Osteocyte (in vitro differentiated cells): Measurements from ENCODE around the gene IL16. TPM values are rescaled to one million over a fixed set of nuclear protein-coding genes. Genes with fewer than 3 reads are reported as not detected.

Experiments used
- DNase-seq: peaks from one replicate; pipeline ENCODE4 v3.0.0; 2021; ENCODE audit warnings: mixed read lengths; ENCODE audit not compliant: unreplicated experiment; ENCODE audit errors: extremely low spot score
- H3K27ac Mint-ChIP-seq: one replicate; pipeline ENCODE4 v1.8.0; 2021; ENCODE audit warnings: mild to moderate bottlenecking, mixed read lengths; ENCODE audit not compliant: unreplicated experiment
- H3K27me3 Mint-ChIP-seq: one replicate; pipeline ENCODE4 v1.8.0; 2021; ENCODE audit warnings: mixed read lengths; ENCODE audit not compliant: unreplicated experiment
- H3K36me3 Mint-ChIP-seq: one replicate; pipeline ENCODE4 v1.8.0; 2021; ENCODE audit warnings: mixed read lengths; ENCODE audit not compliant: unreplicated experiment
- H3K4me1 Mint-ChIP-seq: one replicate; pipeline ENCODE4 v1.8.0; 2021; ENCODE audit warnings: mixed read lengths; ENCODE audit not compliant: unreplicated experiment
- H3K4me3 Mint-ChIP-seq: one replicate; pipeline ENCODE4 v1.8.0; 2021; ENCODE audit warnings: mild to moderate bottlenecking, moderate library complexity, mixed read lengths; ENCODE audit not compliant: unreplicated experiment
- H3K9me3 Mint-ChIP-seq: one replicate; pipeline ENCODE4 v1.8.0; 2021; ENCODE audit warnings: mixed read lengths; ENCODE audit not compliant: unreplicated experiment
- total RNA-seq: library from RNA; stranded (reverse); gene quantifications from 2 replicates; pipeline ENCODE4 v1.2.1, GENCODE V29; 2021
- TF ChIP-seq, protein P1 (sequence below): fragments of 200-600 bp; sonication (generic); IDR thresholded peaks from 2 replicates; pipeline ENCODE4 v1.5.0; 2021; ENCODE audit warnings: antibody characterized with exemption, mild to moderate bottlenecking, moderate library complexity

Gene IL16
- total RNA-seq, 1 donor from 2014 or later = not detected

DNA sequence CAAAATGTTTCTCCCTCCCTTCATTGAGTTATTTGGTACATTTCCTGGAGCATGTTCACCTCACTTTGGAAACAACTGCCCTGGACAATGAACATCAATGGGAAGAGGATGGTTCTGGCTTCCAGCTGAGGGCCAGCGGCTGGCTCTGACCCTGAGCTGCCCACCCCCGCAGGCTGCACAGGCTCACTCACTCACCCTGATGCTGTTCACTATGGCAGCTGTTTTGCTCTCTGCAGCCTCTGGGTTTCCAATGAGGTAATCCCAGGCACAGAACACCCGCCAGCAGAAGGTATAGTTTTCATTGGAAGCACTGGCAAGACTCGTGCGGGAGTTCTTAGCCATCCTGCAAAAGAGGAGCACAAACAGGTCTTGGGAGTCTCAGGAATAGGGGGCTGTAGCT, 159.6 kb downstream of the IL16 start:
- Mint-ChIP-seq H3K36me3 (no peaks in the 10 kb centered on the region), H3K4me1 (no peaks in the 10 kb centered on the region), H3K27me3 (peaks cover 41% of the 10 kb centered on the region), H3K4me3 (no peak overlapping the region), H3K9me3 (no peaks in the 10 kb centered on the region), H3K27ac (no peak overlapping the region)
- TF ChIP-seq, protein P1, sequence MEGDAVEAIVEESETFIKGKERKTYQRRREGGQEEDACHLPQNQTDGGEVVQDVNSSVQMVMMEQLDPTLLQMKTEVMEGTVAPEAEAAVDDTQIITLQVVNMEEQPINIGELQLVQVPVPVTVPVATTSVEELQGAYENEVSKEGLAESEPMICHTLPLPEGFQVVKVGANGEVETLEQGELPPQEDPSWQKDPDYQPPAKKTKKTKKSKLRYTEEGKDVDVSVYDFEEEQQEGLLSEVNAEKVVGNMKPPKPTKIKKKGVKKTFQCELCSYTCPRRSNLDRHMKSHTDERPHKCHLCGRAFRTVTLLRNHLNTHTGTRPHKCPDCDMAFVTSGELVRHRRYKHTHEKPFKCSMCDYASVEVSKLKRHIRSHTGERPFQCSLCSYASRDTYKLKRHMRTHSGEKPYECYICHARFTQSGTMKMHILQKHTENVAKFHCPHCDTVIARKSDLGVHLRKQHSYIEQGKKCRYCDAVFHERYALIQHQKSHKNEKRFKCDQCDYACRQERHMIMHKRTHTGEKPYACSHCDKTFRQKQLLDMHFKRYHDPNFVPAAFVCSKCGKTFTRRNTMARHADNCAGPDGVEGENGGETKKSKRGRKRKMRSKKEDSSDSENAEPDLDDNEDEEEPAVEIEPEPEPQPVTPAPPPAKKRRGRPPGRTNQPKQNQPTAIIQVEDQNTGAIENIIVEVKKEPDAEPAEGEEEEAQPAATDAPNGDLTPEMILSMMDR = no peak
- DNase-seq = peak; percentile 78

DNA sequence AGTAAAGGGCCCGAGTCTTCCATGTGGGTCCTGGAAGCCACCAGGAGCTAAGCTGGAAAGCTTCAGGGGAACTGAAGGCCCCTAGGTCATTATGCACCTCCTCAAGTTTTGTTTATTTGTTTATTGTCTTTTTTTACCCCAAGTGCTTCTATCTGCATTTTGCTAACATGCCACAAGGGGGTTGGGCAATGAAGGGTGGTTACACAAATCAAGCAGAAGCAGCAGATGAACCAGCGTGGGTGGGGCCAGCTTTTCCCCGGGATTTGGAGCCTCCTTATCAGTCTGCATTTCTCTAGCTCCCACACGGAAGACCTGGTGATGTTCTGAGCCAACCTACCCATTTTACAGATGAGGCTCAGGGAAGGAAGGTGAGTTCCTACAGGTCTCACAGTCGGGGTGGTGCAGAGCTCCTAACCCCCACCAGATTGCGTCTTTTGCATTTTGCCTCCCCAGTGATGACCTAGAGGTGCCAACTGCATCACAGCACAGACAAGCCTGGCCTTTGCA, 160.6 kb downstream of the IL16 start:
- H3K4me3 Mint-ChIP-seq = no peak overlapping the region
- H3K9me3 Mint-ChIP-seq = no peaks in the 10 kb centered on the region
- no peaks in the 10 kb centered on the region for H3K36me3 Mint-ChIP-seq
- TF ChIP-seq, protein P1 = no peak
- peaks cover 41% of the 10 kb centered on the region for H3K27me3 Mint-ChIP-seq
- H3K27ac Mint-ChIP-seq = no peak overlapping the region
- H3K4me1 Mint-ChIP-seq = no peaks in the 10 kb centered on the region
- DNase-seq = peak; percentile 56

DNA sequence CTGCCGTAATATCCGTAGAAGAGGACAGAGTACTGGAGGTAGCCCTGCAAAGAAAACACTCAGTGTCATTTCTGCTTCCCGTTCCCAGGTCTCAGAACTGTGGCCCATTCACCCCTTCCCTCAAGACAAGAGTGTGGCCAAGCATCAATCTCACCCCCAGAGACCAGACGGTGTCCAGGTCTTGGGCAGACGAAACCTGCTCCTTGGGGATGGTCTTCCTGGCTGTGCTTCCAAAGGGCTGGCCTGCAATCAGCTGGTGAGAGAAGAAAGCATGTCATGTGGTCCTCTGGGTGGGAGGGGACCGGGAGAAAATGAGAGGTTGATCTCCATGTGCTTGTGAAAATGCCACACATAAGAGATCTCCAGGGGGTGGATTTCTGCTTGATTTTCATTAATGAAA, 161.6 kb downstream of the IL16 start:
- Mint-ChIP-seq H3K4me1 (no peaks in the 10 kb centered on the region), H3K36me3 (no peaks in the 10 kb centered on the region), H3K27ac (no peak overlapping the region), H3K9me3 (no peaks in the 10 kb centered on the region), H3K4me3 (no peak overlapping the region), H3K27me3 (peaks cover 41% of the 10 kb centered on the region)
- TF ChIP-seq, protein P1 = no peak
- DNase-seq = peak; percentile 46

DNA sequence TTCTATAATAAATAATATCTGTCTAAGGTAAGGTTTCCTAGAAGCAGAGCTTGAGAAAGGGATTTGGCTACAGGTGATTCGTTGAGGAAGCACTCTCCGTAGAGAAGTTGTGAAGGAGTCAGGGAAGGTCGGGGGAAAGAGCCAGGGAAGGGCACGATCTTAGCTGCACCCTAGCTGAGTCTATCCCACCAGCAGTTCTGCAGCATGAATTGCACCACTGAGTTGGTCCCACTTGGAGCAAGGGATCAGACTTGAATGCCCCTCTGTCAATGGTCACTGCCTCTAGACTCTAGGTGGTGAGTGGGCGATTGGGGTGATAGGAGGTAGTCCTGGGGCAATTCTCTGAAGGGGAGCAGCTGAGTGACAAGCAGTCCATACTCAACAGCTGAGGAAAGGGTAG, 163.8 kb downstream of the IL16 start:
- Mint-ChIP-seq H3K27me3 (peaks cover 34% of the 10 kb centered on the region), H3K27ac (no peak overlapping the region), H3K9me3 (no peaks in the 10 kb centered on the region), H3K4me3 (no peak overlapping the region), H3K4me1 (no peaks in the 10 kb centered on the region), H3K36me3 (no peaks in the 10 kb centered on the region)
- peak; percentile 60 for DNase-seq
- TF ChIP-seq, protein P1 = no peak

DNA sequence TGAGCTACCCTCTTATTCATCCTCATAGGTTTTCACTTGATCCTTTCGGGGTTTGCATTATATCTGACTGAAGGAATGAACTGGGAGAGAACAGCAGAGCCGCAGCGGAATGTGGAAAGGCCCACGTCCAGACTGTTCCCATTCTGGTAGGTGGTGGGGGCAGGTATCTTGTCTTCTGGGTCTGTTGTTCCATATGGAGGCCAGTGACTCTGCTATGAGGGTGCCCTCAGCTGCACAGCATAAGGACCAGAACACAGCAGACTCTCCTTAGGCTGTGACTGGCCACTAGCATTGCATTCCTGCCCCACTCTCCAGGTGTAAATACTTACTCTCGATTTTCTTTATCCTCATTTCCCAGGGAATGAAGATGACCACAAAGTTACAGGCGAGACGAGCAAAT, 165.2 kb downstream of the IL16 start:
- peaks cover 34% of the 10 kb centered on the region for H3K27me3 Mint-ChIP-seq
- no peaks in the 10 kb centered on the region for H3K36me3 Mint-ChIP-seq
- TF ChIP-seq, protein P1 = no peak
- H3K27ac Mint-ChIP-seq = no peak overlapping the region
- H3K4me3 Mint-ChIP-seq = no peak overlapping the region
- DNase-seq = peak; percentile 46
- H3K9me3 Mint-ChIP-seq = no peaks in the 10 kb centered on the region
- H3K4me1 Mint-ChIP-seq = no peaks in the 10 kb centered on the region
